Measurements from ENCODE around the gene GPC6. TPM values are rescaled to one million over a fixed set of nuclear protein-coding genes. Genes with fewer than 3 reads are reported as not detected.
"Not testable (repeated sequence)": the region's sequence is repeated elsewhere in the genome, so short reads cannot be mapped to it uniquely, and the experiment has no call there.

GPC6 gene
- total and polyA plus RNA-seq, 2 donors (not counting 1 experiment from before 2014, with no cell fraction given), result not detected

- no peaks in the 10 kb centered on the region for H3K27me3 ChIP-seq (replicated peaks in 1 of 4; ENCODE audit: control extremely low read depth in 1 of 4, control insufficient read depth in 3 of 4, insufficient read depth in 4 of 4, low read length in 3 of 4)
- intact Hi-C loops (cut with micrococcal nuclease), result no loop called here
- peaks cover 0 to 7% of the 10 kb centered on the region in 2 donors for H3K4me1 ChIP-seq (ENCODE audit: control insufficient read depth in 2 of 2, insufficient read depth in 2 of 2, low read length in 2 of 2)
- H3K9me3 ChIP-seq (ENCODE audit: control extremely low read depth in 1 of 3, control insufficient read depth in 2 of 3, insufficient read depth in 1 of 3, low read length in 2 of 3), result no peaks in the 10 kb centered on the region
- POLR2A ChIA-PET, result no interaction called here
- H4K20me1 ChIP-seq (ENCODE audit: control insufficient read depth, insufficient read depth, low read length, poor library complexity, severe bottlenecking), result no peaks in the 10 kb centered on the region
- H3K27ac ChIP-seq (ENCODE audit: low read length in 2 of 2), result no peak overlapping the region
- H2AFZ ChIP-seq (ENCODE audit: insufficient read depth, low read depth, low read length, poor library complexity, severe bottlenecking), result no peak overlapping the region
- no peaks in the 10 kb centered on the region for H3K27me3 Mint-ChIP-seq
- no peaks in the 10 kb centered on the region for H3K9me3 Mint-ChIP-seq (ENCODE audit: insufficient read depth)
- ATAC-seq (ENCODE audit: low read depth), result no peak
- H3K9ac ChIP-seq (ENCODE audit: low read length), result no peak overlapping the region
- H3K4me2 ChIP-seq (replicated peaks; ENCODE audit: low read depth, low read length, poor library complexity, severe bottlenecking), result no peak overlapping the region
- DNase-seq, result no peak
- CTCF ChIA-PET, result no interaction called here
- H3K4me1 Mint-ChIP-seq, result peaks cover 7% of the 10 kb centered on the region
- H3K4me3 ChIP-seq (ENCODE audit: control extremely low read depth in 1 of 5, extremely low read depth in 1 of 5, insufficient read depth in 1 of 5, low read depth in 2 of 5, low read length in 4 of 5), result no peak overlapping the region
- WGBS (ENCODE audit: insufficient coverage), result 95% methylated on average over 3 of the region's 4 CpGs
- H3K27ac Mint-ChIP-seq, result no peak overlapping the region
- TF ChIP-seq, protein P1, sequence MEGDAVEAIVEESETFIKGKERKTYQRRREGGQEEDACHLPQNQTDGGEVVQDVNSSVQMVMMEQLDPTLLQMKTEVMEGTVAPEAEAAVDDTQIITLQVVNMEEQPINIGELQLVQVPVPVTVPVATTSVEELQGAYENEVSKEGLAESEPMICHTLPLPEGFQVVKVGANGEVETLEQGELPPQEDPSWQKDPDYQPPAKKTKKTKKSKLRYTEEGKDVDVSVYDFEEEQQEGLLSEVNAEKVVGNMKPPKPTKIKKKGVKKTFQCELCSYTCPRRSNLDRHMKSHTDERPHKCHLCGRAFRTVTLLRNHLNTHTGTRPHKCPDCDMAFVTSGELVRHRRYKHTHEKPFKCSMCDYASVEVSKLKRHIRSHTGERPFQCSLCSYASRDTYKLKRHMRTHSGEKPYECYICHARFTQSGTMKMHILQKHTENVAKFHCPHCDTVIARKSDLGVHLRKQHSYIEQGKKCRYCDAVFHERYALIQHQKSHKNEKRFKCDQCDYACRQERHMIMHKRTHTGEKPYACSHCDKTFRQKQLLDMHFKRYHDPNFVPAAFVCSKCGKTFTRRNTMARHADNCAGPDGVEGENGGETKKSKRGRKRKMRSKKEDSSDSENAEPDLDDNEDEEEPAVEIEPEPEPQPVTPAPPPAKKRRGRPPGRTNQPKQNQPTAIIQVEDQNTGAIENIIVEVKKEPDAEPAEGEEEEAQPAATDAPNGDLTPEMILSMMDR (IDR thresholded peaks at IDR 0.05), result no peak
- no peak for TF ChIP-seq EZH2 (IDR thresholded peaks at IDR 0.05; ENCODE audit: borderline replicate concordance, insufficient read depth, low read depth, low read length, poor library complexity, severe bottlenecking)
- H3K4me3 Mint-ChIP-seq, result no peak overlapping the region
- H3K79me2 ChIP-seq (ENCODE audit: control insufficient read depth, insufficient read depth, low read length), result no peaks in the 10 kb centered on the region
- no peaks in the 10 kb centered on the region for H3K36me3 ChIP-seq (replicated peaks in 1 of 2; ENCODE audit: control extremely low read depth in 1 of 2, control insufficient read depth in 1 of 2, extremely low read depth in 1 of 2, insufficient read depth in 2 of 2, low read length in 1 of 2)
Measured at GRCh38 chr13:94300401-94300800, 1073.8 kb downstream of the GPC6 start.

- no peak overlapping the region for H3K4me2 ChIP-seq (replicated peaks; ENCODE audit: low read depth, low read length, poor library complexity, severe bottlenecking)
- no peaks in the 10 kb centered on the region for H3K36me3 ChIP-seq (replicated peaks in 1 of 2; ENCODE audit: control extremely low read depth in 1 of 2, control insufficient read depth in 1 of 2, extremely low read depth in 1 of 2, insufficient read depth in 2 of 2, low read length in 1 of 2)
- Mint-ChIP-seq H3K27ac (no peak overlapping the region), H3K27me3 (no peaks in the 10 kb centered on the region), H3K4me3 (no peak overlapping the region), H3K9me3 (ENCODE audit: insufficient read depth) (no peaks in the 10 kb centered on the region), H3K4me1 (peaks cover 7% of the 10 kb centered on the region)
- no peak overlapping the region for H3K4me3 ChIP-seq (ENCODE audit: control extremely low read depth in 1 of 5, extremely low read depth in 1 of 5, insufficient read depth in 1 of 5, low read depth in 2 of 5, low read length in 4 of 5)
- no CpG with 5 or more reads among the region's 1 CpG for WGBS (ENCODE audit: insufficient coverage)
- H3K4me1 ChIP-seq (ENCODE audit: control insufficient read depth in 2 of 2, insufficient read depth in 2 of 2, low read length in 2 of 2), result peaks cover 0 to 7% of the 10 kb centered on the region in 2 donors
- H3K9me3 ChIP-seq (ENCODE audit: control extremely low read depth in 1 of 3, control insufficient read depth in 2 of 3, insufficient read depth in 1 of 3, low read length in 2 of 3), result no peaks in the 10 kb centered on the region
- H3K27ac ChIP-seq (ENCODE audit: low read length in 2 of 2), result no peak overlapping the region
- ATAC-seq (ENCODE audit: low read depth) (no peak), DNase-seq (no peak)
- H3K9ac ChIP-seq (ENCODE audit: low read length), result no peak overlapping the region
- H4K20me1 ChIP-seq (ENCODE audit: control insufficient read depth, insufficient read depth, low read length, poor library complexity, severe bottlenecking), result no peaks in the 10 kb centered on the region
- intact Hi-C loops (cut with micrococcal nuclease), result no loop called here
- POLR2A ChIA-PET, result no interaction called here
- no peaks in the 10 kb centered on the region for H3K79me2 ChIP-seq (ENCODE audit: control insufficient read depth, insufficient read depth, low read length)
- no peaks in the 10 kb centered on the region for H3K27me3 ChIP-seq (replicated peaks in 1 of 4; ENCODE audit: control extremely low read depth in 1 of 4, control insufficient read depth in 3 of 4, insufficient read depth in 4 of 4, low read length in 3 of 4)
- H2AFZ ChIP-seq (ENCODE audit: insufficient read depth, low read depth, low read length, poor library complexity, severe bottlenecking), result no peak overlapping the region
- CTCF ChIA-PET, result no interaction called here
- TF ChIP-seq, protein P1 (IDR thresholded peaks at IDR 0.05), result no peak
- no peak for TF ChIP-seq EZH2 (IDR thresholded peaks at IDR 0.05; ENCODE audit: borderline replicate concordance, insufficient read depth, low read depth, low read length, poor library complexity, severe bottlenecking)
Measured at GRCh38 chr13:94301487-94301886, 1074.9 kb downstream of the GPC6 start.

DNA sequence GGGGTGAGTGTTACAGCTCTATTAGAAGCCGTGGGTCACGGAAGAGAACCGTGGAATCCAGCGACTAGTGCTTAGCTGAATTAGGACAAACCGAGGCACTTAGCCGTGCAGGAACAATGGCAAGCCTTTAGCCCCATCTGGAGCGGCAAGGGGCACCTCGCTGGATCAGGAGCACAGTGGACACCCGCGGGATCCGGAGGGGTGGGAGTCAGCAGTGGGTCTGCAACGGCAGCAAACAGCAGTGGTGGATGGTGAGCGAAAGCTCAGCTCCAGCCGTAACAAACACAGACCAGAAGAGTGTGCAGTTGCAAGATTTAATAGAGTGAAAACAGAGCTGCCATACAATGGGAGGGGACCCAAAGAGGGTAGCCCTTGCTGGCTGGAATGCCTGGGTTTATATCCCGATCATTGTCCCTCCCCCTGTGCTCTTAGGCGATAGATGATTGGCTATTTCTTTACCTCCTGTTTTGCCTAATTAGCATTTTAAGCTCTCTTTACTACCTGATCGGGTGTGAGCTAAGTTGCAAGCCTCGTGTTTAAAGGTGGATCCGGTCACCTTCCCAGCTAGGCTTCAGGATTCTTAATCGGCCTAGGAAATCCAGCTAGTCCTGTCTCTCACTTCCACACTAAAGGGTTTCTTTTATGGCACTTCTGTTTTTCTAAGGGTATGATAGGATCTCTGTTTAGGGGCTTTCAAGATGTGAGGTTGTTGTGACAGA is 1076.4 kb downstream of the GPC6 start:
- WGBS (ENCODE audit: insufficient coverage), result 98% methylated on average over 18 of the region's 20 CpGs

More for the DNA sequence above, 1076.4 kb downstream of the GPC6 start:
- H3K27me3 ChIP-seq (replicated peaks in 1 of 4; ENCODE audit: control extremely low read depth in 1 of 4, control insufficient read depth in 3 of 4, insufficient read depth in 4 of 4, low read length in 3 of 4); H3K4me3 ChIP-seq (ENCODE audit: control extremely low read depth in 1 of 5, extremely low read depth in 1 of 5, insufficient read depth in 1 of 5, low read depth in 2 of 5, low read length in 4 of 5); H3K4me1 ChIP-seq (ENCODE audit: control insufficient read depth in 2 of 2, insufficient read depth in 2 of 2, low read length in 2 of 2); H3K9me3 Mint-ChIP-seq (ENCODE audit: insufficient read depth); H3K27me3 Mint-ChIP-seq; DNase-seq; H3K9me3 ChIP-seq (ENCODE audit: control extremely low read depth in 1 of 3, control insufficient read depth in 2 of 3, insufficient read depth in 1 of 3, low read length in 2 of 3); H4K20me1 ChIP-seq (ENCODE audit: control insufficient read depth, insufficient read depth, low read length, poor library complexity, severe bottlenecking); H2AFZ ChIP-seq (ENCODE audit: insufficient read depth, low read depth, low read length, poor library complexity, severe bottlenecking); H3K27ac ChIP-seq (ENCODE audit: low read length in 2 of 2); H3K4me2 ChIP-seq (replicated peaks; ENCODE audit: low read depth, low read length, poor library complexity, severe bottlenecking); H3K36me3 ChIP-seq (replicated peaks in 1 of 2; ENCODE audit: control extremely low read depth in 1 of 2, control insufficient read depth in 1 of 2, extremely low read depth in 1 of 2, insufficient read depth in 2 of 2, low read length in 1 of 2); H3K9ac ChIP-seq (ENCODE audit: low read length); H3K27ac Mint-ChIP-seq; ATAC-seq (ENCODE audit: low read depth); intact Hi-C loops (cut with micrococcal nuclease); H3K4me1 Mint-ChIP-seq; H3K4me3 Mint-ChIP-seq; H3K79me2 ChIP-seq (ENCODE audit: control insufficient read depth, insufficient read depth, low read length); CTCF ChIA-PET; POLR2A ChIA-PET: not testable (repeated sequence)

Measured in B cell (primary cell).